ENCODE measurements around the gene CDCA7L. TPM values are rescaled to one million over a fixed set of nuclear protein-coding genes. Genes with fewer than 3 reads are reported as not detected.

CDCA7L gene
- total RNA-seq, 1 experiment from 2014 or later = 107 TPM

- peak overlapping the region; percentile 97 for H3K4me2 ChIP-seq (ENCODE audit: low read length)
- peak overlapping the region; percentile 84 to 90 for H3K4me3 ChIP-seq (replicated peaks in 1 of 2; ENCODE audit: low read depth in 1 of 2, low read length in 2 of 2)
- ChIA-PET POLR2A (interaction anchor here (1.4 kb wide), 1 partner anchor 25 kb away, joined by 7 read pairs; no protein-coding TSS in a partner anchor), CTCF (no interaction called here), RAD21 (ENCODE audit: low non-redundant PET in 1 of 2, low total read pairs in 2 of 2, uncharacterized antibody in 2 of 2, unreplicated experiment in 2 of 2) (no interaction called here)
- peak overlapping the region; percentile 66 for H2AFZ ChIP-seq (ENCODE audit: low read depth, low read length, poor library complexity, severe bottlenecking)
- no peaks in the 10 kb centered on the region for H3K36me3 ChIP-seq (ENCODE audit: control insufficient read depth in 1 of 2, insufficient read depth in 2 of 2, low read length in 2 of 2)
- H3K27me3 ChIP-seq (ENCODE audit: insufficient read depth, low read length) = no peaks in the 10 kb centered on the region
- peak overlapping the region; percentile 89 for H3K9ac ChIP-seq (ENCODE audit: low read length)
- H3K9me2 ChIP-seq (ENCODE audit: insufficient read depth) = no peaks in the 10 kb centered on the region
- no peaks in the 10 kb centered on the region for H3K9me3 ChIP-seq (ENCODE audit: control insufficient read depth in 1 of 2, insufficient read depth in 1 of 2, low read depth in 1 of 2, low read length in 2 of 2)
- 0 out of 2 replicates have a peak, but pooled peaks have one; percentile 13 for TF ChIP-seq CBX3 (IDR thresholded peaks at IDR 0.05; ENCODE audit: low read depth)
- no peak for TF ChIP-seq ZBTB33 (IDR thresholded peaks at IDR 0.05; ENCODE audit: extremely low read depth, insufficient replicate concordance, low read length)
- no peak for TF ChIP-seq POLR2AphosphoS5 (IDR thresholded peaks at IDR 0.05; ENCODE audit: low read depth, low read length)
- intact Hi-C loops (cut with micrococcal nuclease) = no loop called here
- peaks cover 12 to 19% of the 10 kb centered on the region in 2 experiments for H3K4me1 ChIP-seq (ENCODE audit: control insufficient read depth in 1 of 2, insufficient read depth in 2 of 2, low read length in 2 of 2)
- H3K79me2 ChIP-seq (ENCODE audit: insufficient read depth, low read length) = peaks cover 40% of the 10 kb centered on the region
- DNase-seq (ENCODE audit: low read depth, low spot score) = no peak
- peak; percentile 16 for ATAC-seq
- H3K27ac ChIP-seq (ENCODE audit: low read depth, low read length) = peak overlapping the region; percentile 93
- no peaks in the 10 kb centered on the region for H4K20me1 ChIP-seq (ENCODE audit: insufficient read depth)
- TSS peak; percentile 71 for BruUV-seq (replicated peaks)
Observed at GRCh38 chr7:21946222-21946709, 567 bp upstream of the CDCA7L start.

GRCh38 chr7:21944616-21945453 lies 864 bp downstream of the CDCA7L start:
- TF ChIP-seq RAD21 (IDR thresholded peaks at IDR 0.05; ENCODE audit: low read depth) = peak; percentile 19; the same call in 1 of the 2 replicates
- peak; percentile 9 for TF ChIP-seq ZBTB33 (IDR thresholded peaks at IDR 0.05; ENCODE audit: extremely low read depth, insufficient replicate concordance, low read length)
- peak; percentile 40 for TF ChIP-seq POLR2AphosphoS5 (IDR thresholded peaks at IDR 0.05; ENCODE audit: low read depth, low read length)
- peak; percentile 43 for TF ChIP-seq CBX3 (IDR thresholded peaks at IDR 0.05; ENCODE audit: low read depth)
- no peak for TF ChIP-seq ZFX (IDR thresholded peaks at IDR 0.05)
- TF ChIP-seq TCF7L2 (IDR thresholded peaks at IDR 0.05; ENCODE audit: borderline replicate concordance, extremely low read depth, insufficient read depth, insufficient read length) = no peak
- 0 out of 2 replicates have a peak, but pooled peaks have one; percentile 24 for TF ChIP-seq JUND (IDR thresholded peaks at IDR 0.05)
- TF ChIP-seq POLR2A (IDR thresholded peaks at IDR 0.05; ENCODE audit: borderline replicate concordance, extremely low read depth, insufficient read depth, insufficient read length) = no peak
- peak; percentile 79 for TF ChIP-seq MAX (IDR thresholded peaks at IDR 0.05)
- peak; percentile 50; the same call in 1 of the 2 replicates for TF ChIP-seq SIN3A (IDR thresholded peaks at IDR 0.05; ENCODE audit: low read depth)
- Histone ChIP-seq H3K4me1 (ENCODE audit: control insufficient read depth in 1 of 2, insufficient read depth in 2 of 2, low read length in 2 of 2) (peaks cover 12 to 19% of the 10 kb centered on the region in 2 experiments), H3K27ac (ENCODE audit: low read depth, low read length) (peak overlapping the region; percentile 93), H3K9me3 (ENCODE audit: control insufficient read depth in 1 of 2, insufficient read depth in 1 of 2, low read depth in 1 of 2, low read length in 2 of 2) (no peaks in the 10 kb centered on the region), H3K4me2 (ENCODE audit: low read length) (peak overlapping the region; percentile 97), H3K9me2 (ENCODE audit: insufficient read depth) (no peaks in the 10 kb centered on the region), H3K27me3 (ENCODE audit: insufficient read depth, low read length) (no peaks in the 10 kb centered on the region), H3K79me2 (ENCODE audit: insufficient read depth, low read length) (peaks cover 55% of the 10 kb centered on the region), H4K20me1 (ENCODE audit: insufficient read depth) (no peaks in the 10 kb centered on the region), H3K36me3 (ENCODE audit: control insufficient read depth in 1 of 2, insufficient read depth in 2 of 2, low read length in 2 of 2) (no peaks in the 10 kb centered on the region), H3K9ac (ENCODE audit: low read length) (peak overlapping the region; percentile 89), H2AFZ (ENCODE audit: low read depth, low read length, poor library complexity, severe bottlenecking) (peak overlapping the region; percentile 22), H3K4me3 (replicated peaks in 1 of 2; ENCODE audit: low read depth in 1 of 2, low read length in 2 of 2) (peak overlapping the region; percentile 84 to 90)
- peak; percentile 51 for DNase-seq (ENCODE audit: low read depth, low spot score)
- CTCF ChIA-PET = interaction anchor here (0.8 kb wide), 1 partner anchor 118 kb away, joined by 3 read pairs; no protein-coding TSS in a partner anchor
- no TSS peak for BruUV-seq (replicated peaks)
- peak; percentile 42 for ATAC-seq
- POLR2A ChIA-PET = interaction anchor here (0.7 to 1.4 kb wide), 4 partner anchors 9 to 27 kb away, joined by 3 to 7 read pairs (median 4); no protein-coding TSS in a partner anchor
- intact Hi-C loops (cut with micrococcal nuclease) = loop anchor here (2.0 kb wide), 1 partner anchor 28 kb away; no protein-coding TSS in a partner anchor
- RAD21 ChIA-PET (ENCODE audit: low non-redundant PET in 1 of 2, low total read pairs in 2 of 2, uncharacterized antibody in 2 of 2, unreplicated experiment in 2 of 2) = no interaction called here
